Lung (tissue), 12 donors: ENCODE measurements around the gene EHMT1. TPM values are rescaled to one million over a fixed set of nuclear protein-coding genes. Genes with fewer than 3 reads are reported as not detected.

ENCODE experiments used
- ATAC-seq: fragments of 200-7000 bp; cut with Tn5 transposase; one replicate; pipeline ENCODE4 v1.9.1; 2020; ENCODE audit warnings: moderate number of reproducible peaks; ENCODE audit not compliant: insufficient read depth, low FRiP score
- DNase-seq, 3 donors: peaks; one replicate each; pipeline ENCODE4 v3.0.0-alpha.2; 2013 to 2017
- H3K27ac ChIP-seq, 2 donors: one replicate each; pipeline ENCODE4 v1.5.1; 2013; ENCODE audit warnings: mild to moderate bottlenecking in 2 of 2, moderate library complexity in 2 of 2, control low read depth in 1 of 2, inconsistent platforms in 1 of 2, low read depth in 1 of 2, low read length in 1 of 2
- H3K27me3 ChIP-seq, 3 donors: one replicate each; pipeline ENCODE4 v1.5.1; 2013; ENCODE audit warnings: low read length in 2 of 3; ENCODE audit not compliant: control insufficient read depth in 3 of 3, insufficient read depth in 3 of 3
- H3K36me3 ChIP-seq, 4 donors: one replicate each; pipeline ENCODE4 v1.5.1; 2013; ENCODE audit warnings: low read length in 4 of 4, mild to moderate bottlenecking in 1 of 4, moderate library complexity in 1 of 4; ENCODE audit not compliant: control insufficient read depth in 4 of 4, insufficient read depth in 4 of 4
- H3K4me1 ChIP-seq, 5 donors: one replicate each; pipeline ENCODE4 v1.5.1; 2013; ENCODE audit warnings: low read length in 5 of 5, mild to moderate bottlenecking in 2 of 5, moderate library complexity in 1 of 5; ENCODE audit not compliant: control insufficient read depth in 5 of 5, insufficient read depth in 5 of 5
- H3K4me3 ChIP-seq: one replicate; pipeline ENCODE4 v1.5.1; 2013; ENCODE audit warnings: mild to moderate bottlenecking, control low read depth, moderate library complexity
- H3K9ac ChIP-seq, 2 donors: one replicate each; pipeline ENCODE4 v1.5.1; 2013; ENCODE audit warnings: low read length in 2 of 2, control low read depth in 1 of 2; ENCODE audit not compliant: insufficient read depth in 1 of 2
- H3K9me3 ChIP-seq, 4 donors: one replicate each; pipeline ENCODE4 v1.5.1; 2013; ENCODE audit warnings: low read length in 3 of 4, mild to moderate bottlenecking in 1 of 4, moderate library complexity in 1 of 4; ENCODE audit not compliant: control insufficient read depth in 4 of 4, insufficient read depth in 3 of 4
- WGBS, 2 donors: extraction: QIAGEN DNeasy Blood & Tissue Kit; methylation state at CpG; one replicate each; pipeline ENCODE4 v1.1.7; 2013; 5-methylcytosine and 5-hydroxymethylcytosine counted together
- polyA plus RNA-seq, 2 donors: library from polyadenylated mRNA; stranded (reverse); fragments of 200-250 nt; gene quantifications; one replicate each; pipeline ENCODE4 v1.2.1, GENCODE V29; 2013
- total RNA-seq, 2 donors: library from RNA; depleted of rRNA in 1 of 2; stranded (reverse); fragments of >200 nt in 1 of 2; gene quantifications; one replicate each; pipeline ENCODE4 v1.2.1, GENCODE V29; 2014 to 2021
- TF ChIP-seq, protein P1 (sequence below): IDR thresholded peaks from 2 replicates; pipeline ENCODE4 v1.5.1; 2012; ENCODE audit warnings: mild to moderate bottlenecking; ENCODE audit errors: control extremely low read depth, extremely low read depth
- donor health status: control.
- donor health status: control.
- donor health status: Bipolar disorder and iron deficiency.
- donor health status: healthy.
- donor health status: DM: yes; HTN: yes; CAD: no.

EHMT1 gene
- total and polyA plus RNA-seq, 4 donors = 32.2 to 91.5 (median 58.1) TPM

DNA sequence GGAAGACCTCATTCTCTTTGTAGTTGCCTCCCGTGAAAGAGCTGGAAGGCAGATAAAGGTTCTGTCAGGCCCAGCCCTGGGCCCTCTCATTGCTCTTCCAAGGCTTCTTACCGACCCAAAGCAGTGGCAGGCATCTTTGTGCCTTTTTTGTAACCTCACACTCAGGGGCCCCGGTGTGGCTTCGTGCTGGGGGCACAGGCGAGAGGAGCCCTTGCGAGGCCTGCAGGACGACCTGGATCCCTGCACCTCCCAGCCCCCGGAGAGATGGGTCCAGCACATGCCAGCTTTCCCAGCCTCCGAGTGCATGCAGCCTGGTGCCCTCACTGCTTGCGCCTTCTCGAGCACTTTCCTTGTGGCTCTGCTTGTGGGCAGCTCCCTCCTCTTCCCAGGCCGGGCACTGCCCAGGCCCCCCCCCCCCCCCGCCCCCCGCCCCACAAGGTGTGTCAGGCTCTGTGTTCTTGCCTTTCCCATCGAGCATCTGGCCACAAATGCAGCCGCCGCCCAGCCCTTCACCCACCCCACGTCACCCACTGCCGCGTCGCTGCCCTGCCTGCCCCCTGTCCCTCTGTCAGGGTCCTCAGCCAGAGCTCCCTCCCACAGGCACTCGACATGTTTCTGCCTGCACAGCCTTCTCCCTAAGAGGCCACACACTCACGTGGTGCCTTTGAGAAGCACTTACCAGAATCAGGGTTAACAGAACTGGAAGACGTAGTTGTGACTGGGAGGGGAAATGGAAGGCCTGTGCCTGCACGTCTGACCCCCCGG, 195.0 kb downstream of the EHMT1 start:
- no peak overlapping the region for H3K4me3 ChIP-seq
- 76 to 94% methylated on average over 23 to 26 of the region's 26 CpGs for WGBS, 2 donors
- no peak overlapping the region for H3K9ac ChIP-seq
- peaks cover 0 to 10% (median 0%) of the 10 kb centered on the region in 4 donors for H3K9me3 ChIP-seq
- H3K27ac ChIP-seq = no peak overlapping the region
- no peaks in the 10 kb centered on the region for H3K27me3 ChIP-seq
- TF ChIP-seq, protein P1, sequence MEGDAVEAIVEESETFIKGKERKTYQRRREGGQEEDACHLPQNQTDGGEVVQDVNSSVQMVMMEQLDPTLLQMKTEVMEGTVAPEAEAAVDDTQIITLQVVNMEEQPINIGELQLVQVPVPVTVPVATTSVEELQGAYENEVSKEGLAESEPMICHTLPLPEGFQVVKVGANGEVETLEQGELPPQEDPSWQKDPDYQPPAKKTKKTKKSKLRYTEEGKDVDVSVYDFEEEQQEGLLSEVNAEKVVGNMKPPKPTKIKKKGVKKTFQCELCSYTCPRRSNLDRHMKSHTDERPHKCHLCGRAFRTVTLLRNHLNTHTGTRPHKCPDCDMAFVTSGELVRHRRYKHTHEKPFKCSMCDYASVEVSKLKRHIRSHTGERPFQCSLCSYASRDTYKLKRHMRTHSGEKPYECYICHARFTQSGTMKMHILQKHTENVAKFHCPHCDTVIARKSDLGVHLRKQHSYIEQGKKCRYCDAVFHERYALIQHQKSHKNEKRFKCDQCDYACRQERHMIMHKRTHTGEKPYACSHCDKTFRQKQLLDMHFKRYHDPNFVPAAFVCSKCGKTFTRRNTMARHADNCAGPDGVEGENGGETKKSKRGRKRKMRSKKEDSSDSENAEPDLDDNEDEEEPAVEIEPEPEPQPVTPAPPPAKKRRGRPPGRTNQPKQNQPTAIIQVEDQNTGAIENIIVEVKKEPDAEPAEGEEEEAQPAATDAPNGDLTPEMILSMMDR = no peak
- peaks cover 23 to 78% (median 46%) of the 10 kb centered on the region in 4 donors for H3K36me3 ChIP-seq
- ATAC-seq (no peak), DNase-seq (peak; percentile 56 to 83 (median 69))
- H3K4me1 ChIP-seq = peaks cover 0 to 10% (median 0%) of the 10 kb centered on the region in 5 donors

DNA sequence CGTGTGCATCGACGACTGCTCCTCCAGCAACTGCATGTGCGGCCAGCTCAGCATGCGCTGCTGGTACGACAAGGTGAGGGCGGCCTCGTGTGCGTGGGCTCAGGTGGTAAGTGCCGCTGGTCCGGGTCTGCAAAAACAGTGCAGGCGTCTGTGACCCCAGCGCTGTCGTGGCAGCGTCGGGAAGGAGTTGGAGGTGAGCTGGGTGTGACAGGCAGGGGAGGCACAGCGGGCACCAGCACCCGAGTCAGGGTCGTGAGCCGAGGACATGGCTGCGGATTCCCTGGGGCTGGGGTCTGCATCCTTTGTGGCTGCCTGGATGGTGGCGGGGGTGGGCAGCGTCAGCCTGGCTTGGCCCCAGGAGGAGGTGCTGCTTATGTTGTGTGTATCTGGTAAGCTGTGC, 195.6 kb downstream of the EHMT1 start:
- no peak overlapping the region for H3K4me3 ChIP-seq
- TF ChIP-seq, protein P1 = no peak
- H3K4me1 ChIP-seq = peaks cover 0 to 10% (median 0%) of the 10 kb centered on the region in 5 donors
- H3K36me3 ChIP-seq = peaks cover 23 to 73% (median 43%) of the 10 kb centered on the region in 4 donors
- no peak overlapping the region for H3K9ac ChIP-seq
- ATAC-seq (no peak), DNase-seq (no peak)
- H3K27me3 ChIP-seq = no peaks in the 10 kb centered on the region
- 83 to 94% methylated on average over 23 of the region's 23 CpGs for WGBS, 2 donors
- peak overlapping the region in 1 of 2 donors; percentile 58 for H3K27ac ChIP-seq
- peaks cover 0 to 11% (median 0%) of the 10 kb centered on the region in 4 donors for H3K9me3 ChIP-seq

DNA sequence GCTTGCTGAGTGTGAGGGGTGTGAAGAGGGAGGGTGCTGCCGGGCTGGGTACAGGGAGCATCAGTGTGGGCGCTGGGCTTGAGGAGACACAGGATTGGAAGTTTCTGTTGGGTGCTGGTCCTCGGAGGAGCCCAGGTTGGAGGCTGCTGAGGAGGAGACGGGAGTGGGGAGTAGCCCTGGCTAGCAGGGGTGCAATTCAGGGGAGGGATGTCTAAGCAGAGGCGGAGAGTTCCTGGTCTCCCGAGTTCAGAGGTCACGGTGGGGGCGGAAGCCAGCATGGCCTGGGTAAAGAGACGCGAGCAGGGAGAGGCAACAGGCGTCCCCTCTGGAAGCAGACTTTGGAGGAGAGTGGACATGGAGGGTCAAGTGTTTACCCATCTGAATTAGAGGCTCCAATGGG, 196.0 kb downstream of the EHMT1 start:
- no peak for ATAC-seq
- TF ChIP-seq, protein P1 = no peak
- peak overlapping the region in 1 of 2 donors; percentile 58 for H3K27ac ChIP-seq
- no peak for DNase-seq
- no peaks in the 10 kb centered on the region for H3K27me3 ChIP-seq
- peaks cover 0 to 11% (median 0%) of the 10 kb centered on the region in 4 donors for H3K9me3 ChIP-seq
- 93 to 97% methylated on average over 11 of the region's 11 CpGs for WGBS, 2 donors
- peaks cover 0 to 10% (median 0%) of the 10 kb centered on the region in 5 donors for H3K4me1 ChIP-seq
- peaks cover 23 to 74% (median 42%) of the 10 kb centered on the region in 4 donors for H3K36me3 ChIP-seq
- no peak overlapping the region for H3K4me3 ChIP-seq
- H3K9ac ChIP-seq = no peak overlapping the region
